Neural progenitor cell (in vitro differentiated cells): Measurements from ENCODE around the gene TCF3.

ENCODE experiments used
- EZH2 ChIP-seq: fragments of 200-600 bp; sonication (generic); IDR thresholded peaks from 2 replicates; pipeline ENCODE4 v1.6.1; 2017; ENCODE audit warnings: antibody characterized with exemption, mild to moderate bottlenecking, moderate library complexity
- TF ChIP-seq, protein P1 (sequence below): fragments of 200-600 bp; sonication (generic); IDR thresholded peaks from 2 replicates; pipeline ENCODE4 v1.5.1; 2017; ENCODE audit warnings: antibody characterized with exemption, mild to moderate bottlenecking

GRCh38 chr19:1649706-1650649 is 2.4 kb downstream of the TCF3 start:
- TF ChIP-seq, protein P1, sequence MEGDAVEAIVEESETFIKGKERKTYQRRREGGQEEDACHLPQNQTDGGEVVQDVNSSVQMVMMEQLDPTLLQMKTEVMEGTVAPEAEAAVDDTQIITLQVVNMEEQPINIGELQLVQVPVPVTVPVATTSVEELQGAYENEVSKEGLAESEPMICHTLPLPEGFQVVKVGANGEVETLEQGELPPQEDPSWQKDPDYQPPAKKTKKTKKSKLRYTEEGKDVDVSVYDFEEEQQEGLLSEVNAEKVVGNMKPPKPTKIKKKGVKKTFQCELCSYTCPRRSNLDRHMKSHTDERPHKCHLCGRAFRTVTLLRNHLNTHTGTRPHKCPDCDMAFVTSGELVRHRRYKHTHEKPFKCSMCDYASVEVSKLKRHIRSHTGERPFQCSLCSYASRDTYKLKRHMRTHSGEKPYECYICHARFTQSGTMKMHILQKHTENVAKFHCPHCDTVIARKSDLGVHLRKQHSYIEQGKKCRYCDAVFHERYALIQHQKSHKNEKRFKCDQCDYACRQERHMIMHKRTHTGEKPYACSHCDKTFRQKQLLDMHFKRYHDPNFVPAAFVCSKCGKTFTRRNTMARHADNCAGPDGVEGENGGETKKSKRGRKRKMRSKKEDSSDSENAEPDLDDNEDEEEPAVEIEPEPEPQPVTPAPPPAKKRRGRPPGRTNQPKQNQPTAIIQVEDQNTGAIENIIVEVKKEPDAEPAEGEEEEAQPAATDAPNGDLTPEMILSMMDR, result no peak
- no peak for TF ChIP-seq EZH2
